ENCODE data around the gene LRRC74B. TPM values are rescaled to one million over a fixed set of nuclear protein-coding genes. Genes with fewer than 3 reads are reported as not detected.

LRRC74B gene
- total and polyA plus RNA-seq, 2 of the 4 experiments (the other 2 are of a cell fraction), result not detected

DNA sequence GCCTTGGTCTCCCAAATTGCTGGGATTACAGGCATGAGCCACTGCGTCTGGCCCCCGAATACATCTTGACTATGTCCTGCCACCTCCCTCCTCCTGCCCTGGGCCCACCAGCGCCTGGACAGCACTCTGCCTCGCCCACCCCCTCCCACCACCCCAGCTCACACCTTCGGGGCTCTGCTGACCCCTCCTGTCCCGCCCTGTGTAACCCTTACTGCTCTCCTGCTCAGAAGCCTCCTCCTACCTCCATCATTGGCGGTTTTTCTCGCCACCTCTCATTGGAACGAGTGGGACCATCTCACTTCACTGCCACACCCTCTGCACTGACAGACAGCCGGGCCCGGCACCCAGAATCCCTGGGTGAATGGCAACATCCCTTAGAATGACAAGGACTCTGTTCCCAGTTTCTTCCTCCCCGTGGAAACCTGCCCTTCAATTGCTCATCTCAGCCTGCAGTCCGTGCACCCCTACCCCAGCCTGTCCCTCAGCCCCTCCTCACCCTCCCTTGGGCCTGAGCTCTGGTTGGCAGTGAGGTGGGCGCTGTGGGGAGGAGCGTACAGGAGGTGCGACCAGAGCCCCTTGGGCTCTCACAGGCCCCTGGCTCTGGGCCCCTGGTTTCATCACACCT, 32.2 kb downstream of the LRRC74B start:
- no peak overlapping the region for H3K27ac ChIP-seq (ENCODE audit: insufficient read depth, low read length)
- no peak overlapping the region for H3K4me2 ChIP-seq (ENCODE audit: low read depth, low read length)
- no peaks in the 10 kb centered on the region for H3K36me3 ChIP-seq (ENCODE audit: control insufficient read depth, insufficient read depth, low read length)
- no peak overlapping the region for H2AK9ac ChIP-seq (replicated peaks; ENCODE audit: low read depth, low read length, poor library complexity)
- no peak overlapping the region for H2AK5ac ChIP-seq (ENCODE audit: low read depth, low read length)
- H4K5ac ChIP-seq (ENCODE audit: low read depth, low read length), result no peak overlapping the region
- no peak overlapping the region for H4K91ac ChIP-seq (ENCODE audit: insufficient read depth, low read depth, low read length)
- no peaks in the 10 kb centered on the region for H3K79me1 ChIP-seq (ENCODE audit: low read depth in 1 of 2, low read length in 2 of 2)
- H3K9me3 ChIP-seq (ENCODE audit: control insufficient read depth, insufficient read depth, low read length), result no peaks in the 10 kb centered on the region
- H3K9me1 ChIP-seq (ENCODE audit: insufficient read depth, low read length), result peaks cover 5% of the 10 kb centered on the region; the same call in 1 of the 2 replicates
- no peaks in the 10 kb centered on the region for H4K20me1 ChIP-seq (ENCODE audit: insufficient read depth, low read length)
- H2BK120ac ChIP-seq (ENCODE audit: low read depth, low read length), result no peak overlapping the region
- in situ Hi-C loops (cut with MboI; ENCODE audit: low sequenced_read_pairs), result no loop called here
- no peak for ATAC-seq (ENCODE audit: low read depth)
- H3K4me1 ChIP-seq (ENCODE audit: control insufficient read depth, insufficient read depth, low read length), result peaks cover 3% of the 10 kb centered on the region
- 45% methylated on average over 5 of the region's 16 CpGs; no CpG with 5 or more reads in 1 of the 2 experiments for WGBS, 2 experiments (ENCODE audit: extremely low coverage in 2 of 2, insufficient read length in 1 of 2)
- TF ChIP-seq RAD21 (IDR thresholded peaks at IDR 0.05; ENCODE audit: low read length), result no peak
- TF ChIP-seq RFX5 (IDR thresholded peaks at IDR 0.05; ENCODE audit: low read depth, low read length), result no peak
- TF ChIP-seq POLR2A (IDR thresholded peaks at IDR 0.05; ENCODE audit: low read depth, low read length), result no peak
- TF ChIP-seq RCOR1 (IDR thresholded peaks at IDR 0.05; ENCODE audit: insufficient replicate concordance, low read length), result no peak
- TF ChIP-seq FOS (IDR thresholded peaks at IDR 0.05; ENCODE audit: low read depth, low read length), result no peak
- TF ChIP-seq BHLHE40 (IDR thresholded peaks at IDR 0.05; ENCODE audit: low read depth, low read length), result no peak
- no peak for TF ChIP-seq SMC3 (IDR thresholded peaks at IDR 0.05; ENCODE audit: low read depth, low read length)
- TF ChIP-seq, protein P1, sequence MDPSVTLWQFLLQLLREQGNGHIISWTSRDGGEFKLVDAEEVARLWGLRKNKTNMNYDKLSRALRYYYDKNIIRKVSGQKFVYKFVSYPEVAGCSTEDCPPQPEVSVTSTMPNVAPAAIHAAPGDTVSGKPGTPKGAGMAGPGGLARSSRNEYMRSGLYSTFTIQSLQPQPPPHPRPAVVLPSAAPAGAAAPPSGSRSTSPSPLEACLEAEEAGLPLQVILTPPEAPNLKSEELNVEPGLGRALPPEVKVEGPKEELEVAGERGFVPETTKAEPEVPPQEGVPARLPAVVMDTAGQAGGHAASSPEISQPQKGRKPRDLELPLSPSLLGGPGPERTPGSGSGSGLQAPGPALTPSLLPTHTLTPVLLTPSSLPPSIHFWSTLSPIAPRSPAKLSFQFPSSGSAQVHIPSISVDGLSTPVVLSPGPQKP (IDR thresholded peaks at IDR 0.05; ENCODE audit: borderline replicate concordance, low read depth, low read length), result no peak
- TF ChIP-seq MXI1 (IDR thresholded peaks at IDR 0.05; ENCODE audit: borderline replicate concordance, low read depth, low read length), result no peak
- no peak for TF ChIP-seq NFE2L2 (IDR thresholded peaks at IDR 0.05; ENCODE audit: low read depth, low read length)
- TF ChIP-seq, protein P2, sequence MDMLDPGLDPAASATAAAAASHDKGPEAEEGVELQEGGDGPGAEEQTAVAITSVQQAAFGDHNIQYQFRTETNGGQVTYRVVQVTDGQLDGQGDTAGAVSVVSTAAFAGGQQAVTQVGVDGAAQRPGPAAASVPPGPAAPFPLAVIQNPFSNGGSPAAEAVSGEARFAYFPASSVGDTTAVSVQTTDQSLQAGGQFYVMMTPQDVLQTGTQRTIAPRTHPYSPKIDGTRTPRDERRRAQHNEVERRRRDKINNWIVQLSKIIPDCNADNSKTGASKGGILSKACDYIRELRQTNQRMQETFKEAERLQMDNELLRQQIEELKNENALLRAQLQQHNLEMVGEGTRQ (IDR thresholded peaks at IDR 0.05; ENCODE audit: low read depth, low read length), result no peak
- TF ChIP-seq CHD1 (IDR thresholded peaks at IDR 0.05; ENCODE audit: low read depth, low read length), result no peak
- no peak for TF ChIP-seq MAFK (IDR thresholded peaks at IDR 0.05; ENCODE audit: low read depth, low read length)
- TF ChIP-seq, protein P3, sequence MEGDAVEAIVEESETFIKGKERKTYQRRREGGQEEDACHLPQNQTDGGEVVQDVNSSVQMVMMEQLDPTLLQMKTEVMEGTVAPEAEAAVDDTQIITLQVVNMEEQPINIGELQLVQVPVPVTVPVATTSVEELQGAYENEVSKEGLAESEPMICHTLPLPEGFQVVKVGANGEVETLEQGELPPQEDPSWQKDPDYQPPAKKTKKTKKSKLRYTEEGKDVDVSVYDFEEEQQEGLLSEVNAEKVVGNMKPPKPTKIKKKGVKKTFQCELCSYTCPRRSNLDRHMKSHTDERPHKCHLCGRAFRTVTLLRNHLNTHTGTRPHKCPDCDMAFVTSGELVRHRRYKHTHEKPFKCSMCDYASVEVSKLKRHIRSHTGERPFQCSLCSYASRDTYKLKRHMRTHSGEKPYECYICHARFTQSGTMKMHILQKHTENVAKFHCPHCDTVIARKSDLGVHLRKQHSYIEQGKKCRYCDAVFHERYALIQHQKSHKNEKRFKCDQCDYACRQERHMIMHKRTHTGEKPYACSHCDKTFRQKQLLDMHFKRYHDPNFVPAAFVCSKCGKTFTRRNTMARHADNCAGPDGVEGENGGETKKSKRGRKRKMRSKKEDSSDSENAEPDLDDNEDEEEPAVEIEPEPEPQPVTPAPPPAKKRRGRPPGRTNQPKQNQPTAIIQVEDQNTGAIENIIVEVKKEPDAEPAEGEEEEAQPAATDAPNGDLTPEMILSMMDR (conservative IDR thresholded peaks at IDR 0.05; ENCODE audit: low read depth, low read length), result no peak
- TF ChIP-seq CEBPB (IDR thresholded peaks at IDR 0.05; ENCODE audit: low read depth, low read length), result no peak
- DNase-seq, result no peak
- no TSS peak for BruUV-seq (replicated peaks)
- no peak overlapping the region for H3K4ac ChIP-seq (ENCODE audit: low read depth, low read length)
- POLR2A ChIA-PET (ENCODE audit: unreplicated experiment), result no interaction called here
- no peak overlapping the region for H2AFZ ChIP-seq (replicated peaks; ENCODE audit: low read length, poor library complexity)
- H3K18ac ChIP-seq (ENCODE audit: low read depth, low read length), result no peak overlapping the region
- H2BK15ac ChIP-seq (ENCODE audit: low read depth, low read length), result no peak overlapping the region
- no peak overlapping the region for H3K23ac ChIP-seq (ENCODE audit: low read depth, low read length)
- H2BK20ac ChIP-seq (ENCODE audit: low read depth, low read length), result no peak overlapping the region
- no peak overlapping the region for H4K8ac ChIP-seq (ENCODE audit: low read depth in 2 of 2, low read length in 2 of 2)
- CTCF ChIA-PET, result no interaction called here
- no peak overlapping the region for H2BK5ac ChIP-seq (ENCODE audit: low read depth, low read length, poor library complexity, severe bottlenecking)
- intact Hi-C loops (cut with micrococcal nuclease), result no loop called here
- H3K27me3 ChIP-seq (ENCODE audit: control insufficient read depth, insufficient read depth, low read length), result no peaks in the 10 kb centered on the region
- no peak overlapping the region for H3K4me3 ChIP-seq (ENCODE audit: insufficient read depth, low read depth, low read length)
- dilution Hi-C loops (cut with HindIII; ENCODE audit: low sequenced_read_pairs, unreplicated experiment), result no loop called here
- no peak overlapping the region for H3K56ac ChIP-seq (ENCODE audit: extremely low read depth, insufficient read depth, low read length)
- H3K9ac ChIP-seq (ENCODE audit: low read depth, low read length), result no peak overlapping the region
- no peak overlapping the region for H3K14ac ChIP-seq (replicated peaks; ENCODE audit: low read depth, low read length)

All from IMR-90 (cell line).